GM19397 (cell line): ENCODE results near the gene DYNC2LI1.

ENCODE experiments used
- ATAC-seq: cut with Tn5 transposase; IDR thresholded peaks from one replicate; pipeline ENCODE4 v1.9.1; 2021; ENCODE audit warnings: mild to moderate bottlenecking, moderate library complexity; ENCODE audit not compliant: unreplicated experiment

Gene DYNC2LI1

DNA sequence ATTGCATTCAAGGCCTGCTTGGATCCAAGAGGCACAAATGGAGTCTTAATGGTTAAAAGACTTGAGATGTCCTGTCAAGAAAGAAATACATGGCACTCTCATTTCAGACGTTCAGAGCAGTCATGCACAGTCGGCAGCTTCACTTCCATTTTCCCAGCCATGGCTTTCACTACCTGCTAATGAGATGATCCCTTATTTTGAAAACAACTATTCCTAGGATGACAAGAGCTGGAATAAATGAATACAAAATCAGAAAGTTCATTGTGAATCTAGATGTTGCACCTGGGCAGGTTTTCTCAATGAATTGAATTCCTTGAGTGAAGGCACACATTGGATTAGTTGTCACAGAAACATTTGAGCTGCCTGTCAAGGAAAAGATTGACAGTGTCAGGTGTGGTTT, 39.1 kb downstream of the DYNC2LI1 start:
- no peak for ATAC-seq

DNA sequence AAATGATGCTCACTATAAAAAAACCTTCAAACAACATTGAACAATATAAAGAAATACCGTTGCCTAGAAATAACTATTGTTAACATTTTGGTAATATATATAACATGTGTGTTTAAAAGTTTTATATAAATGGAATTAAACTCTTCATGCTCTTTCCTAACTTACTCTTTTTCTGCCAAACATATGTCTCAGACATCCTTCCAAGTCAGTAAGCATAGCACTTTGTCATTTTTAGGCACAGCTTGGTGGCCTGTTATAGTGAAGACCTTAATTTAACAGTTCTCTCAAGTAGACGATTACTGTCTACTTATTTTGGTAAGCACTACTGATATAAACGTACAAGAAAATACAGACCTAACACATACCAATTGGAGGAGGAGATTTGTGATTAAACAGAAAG, 40.9 kb downstream of the DYNC2LI1 start:
- no peak for ATAC-seq

DNA sequence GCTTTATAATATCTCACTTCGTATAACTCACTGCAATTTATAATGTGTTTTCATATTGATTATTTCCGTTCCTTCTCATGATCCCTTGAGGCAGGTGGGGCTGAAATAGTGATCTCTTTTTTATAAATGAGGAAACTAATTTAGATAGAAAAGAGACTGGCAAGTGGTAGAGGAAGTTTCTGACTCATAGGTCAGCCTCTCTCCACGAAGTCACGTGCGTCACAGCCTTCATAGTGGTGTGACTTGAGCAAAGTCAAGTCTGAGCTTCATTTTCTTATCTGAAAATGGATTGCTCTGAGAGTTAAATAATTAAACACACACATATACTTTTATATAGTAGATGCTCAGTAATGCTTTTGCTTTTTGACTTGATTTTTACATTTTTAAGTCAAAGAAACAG, 44.9 kb downstream of the DYNC2LI1 start:
- ATAC-seq, result no peak

DNA sequence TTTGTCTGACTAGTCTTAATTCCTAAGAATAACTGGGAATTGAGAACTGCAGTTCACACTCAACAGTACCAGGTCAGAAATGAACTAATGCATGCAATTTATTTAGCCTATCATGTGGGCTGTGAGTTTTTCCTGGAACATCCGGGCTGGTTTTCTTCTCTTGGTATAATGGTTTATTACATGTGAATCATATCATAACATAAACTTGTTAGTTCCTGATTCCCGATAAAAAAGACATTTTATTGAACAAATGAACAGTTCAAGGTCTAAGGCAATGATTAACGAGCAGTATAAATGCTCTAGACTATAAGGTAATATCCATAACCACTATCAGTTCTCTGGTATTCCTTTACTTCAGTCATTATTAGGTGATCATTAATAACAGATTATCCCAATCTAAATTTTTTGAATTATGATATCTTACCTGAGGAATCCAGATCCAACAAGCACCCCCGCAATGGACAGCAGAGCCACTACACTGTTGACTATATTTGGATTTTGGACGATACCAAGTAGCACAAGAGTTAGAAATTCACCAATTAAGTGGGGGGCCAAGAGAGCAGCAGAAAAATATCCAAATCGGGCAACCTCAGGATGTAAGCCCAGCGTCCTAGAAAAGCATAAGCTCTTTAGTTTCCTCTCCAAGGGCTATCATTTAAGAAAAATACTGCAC, 45.8 kb downstream of the DYNC2LI1 start:
- no peak for ATAC-seq

DNA sequence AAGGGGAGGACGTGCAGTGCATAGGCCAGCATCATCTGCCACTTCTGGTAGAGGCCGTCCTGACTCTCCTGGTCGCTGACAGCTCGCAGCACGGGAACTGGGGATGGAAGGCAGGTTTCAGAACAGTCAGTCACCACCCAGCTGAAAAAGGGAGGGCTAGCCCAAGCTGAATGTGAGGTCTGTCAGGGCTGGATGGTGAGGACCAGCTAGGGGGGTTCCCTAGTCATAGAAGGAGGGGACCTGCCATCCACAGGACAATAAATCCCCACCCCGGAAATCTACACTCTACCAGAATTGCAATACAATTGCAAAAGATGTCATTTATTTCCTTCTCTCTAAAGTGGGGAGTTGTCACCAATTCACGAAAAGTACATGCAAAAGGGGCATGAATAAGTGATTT, 49.0 kb downstream of the DYNC2LI1 start:
- no peak for ATAC-seq

DNA sequence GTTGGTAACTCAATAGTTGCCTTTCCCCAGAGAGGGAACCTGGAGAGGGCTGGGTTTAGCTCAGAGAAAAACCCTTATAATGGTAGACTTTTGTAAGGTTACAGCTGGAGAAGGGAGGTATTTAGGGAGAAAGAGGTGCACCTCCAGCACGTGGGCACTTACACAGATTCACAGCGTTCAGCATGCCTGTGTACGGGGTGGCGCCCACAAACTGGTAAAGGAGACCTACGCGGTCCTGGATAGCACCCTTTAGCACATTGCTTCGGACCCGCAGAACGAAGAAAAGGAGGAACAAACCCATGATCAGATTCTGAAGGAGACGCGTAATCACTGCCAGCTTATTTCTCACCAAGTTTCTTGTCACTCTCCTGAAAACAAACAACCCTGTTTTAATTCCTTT, 49.9 kb downstream of the DYNC2LI1 start:
- no peak for ATAC-seq

DNA sequence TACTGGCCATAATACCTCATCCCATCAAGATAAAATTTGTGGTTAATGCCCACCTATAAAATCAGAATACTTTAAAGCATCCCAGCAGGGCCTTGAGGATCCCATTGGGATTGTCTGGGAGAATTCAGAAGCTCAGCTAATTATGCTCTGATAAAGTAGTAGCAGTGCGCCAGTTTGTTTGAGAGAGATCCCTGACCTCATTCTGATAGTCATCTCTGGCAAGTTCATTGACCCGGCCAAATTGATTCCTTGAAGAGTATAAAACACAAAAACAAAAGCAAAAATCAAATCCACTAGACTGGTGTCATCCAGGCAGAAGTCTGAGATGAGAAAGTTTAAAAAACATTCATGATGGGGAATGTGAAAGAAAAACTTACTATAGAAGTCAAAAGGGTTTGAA, 50.7 kb downstream of the DYNC2LI1 start:
- ATAC-seq, result no peak

DNA sequence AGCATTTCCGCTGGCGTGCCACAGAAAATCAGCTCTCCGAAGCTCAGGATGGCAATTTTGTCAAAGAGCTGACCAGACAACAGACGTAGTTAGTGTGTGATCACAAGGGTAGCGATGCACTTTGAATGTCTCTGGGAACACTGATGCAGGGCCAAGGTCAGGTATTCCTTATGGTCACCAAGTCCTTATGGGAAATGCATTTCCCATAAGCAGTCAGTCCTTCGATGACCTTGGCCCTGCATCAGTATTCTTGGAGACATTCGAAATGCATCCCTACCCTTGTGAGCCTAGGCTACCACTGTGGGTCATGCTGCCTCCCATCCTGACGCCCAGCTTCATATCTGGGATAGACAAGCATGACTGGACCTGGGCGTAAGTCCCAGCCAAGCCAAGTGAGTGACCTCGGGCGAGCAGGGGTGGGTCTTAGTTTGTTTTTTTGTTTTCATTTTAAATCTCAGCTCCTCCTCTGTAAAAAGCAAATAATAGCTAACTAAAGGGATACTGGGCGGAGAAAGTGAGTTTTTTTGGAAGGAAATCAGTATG, 51.2 kb downstream of the DYNC2LI1 start:
- no peak for ATAC-seq

DNA sequence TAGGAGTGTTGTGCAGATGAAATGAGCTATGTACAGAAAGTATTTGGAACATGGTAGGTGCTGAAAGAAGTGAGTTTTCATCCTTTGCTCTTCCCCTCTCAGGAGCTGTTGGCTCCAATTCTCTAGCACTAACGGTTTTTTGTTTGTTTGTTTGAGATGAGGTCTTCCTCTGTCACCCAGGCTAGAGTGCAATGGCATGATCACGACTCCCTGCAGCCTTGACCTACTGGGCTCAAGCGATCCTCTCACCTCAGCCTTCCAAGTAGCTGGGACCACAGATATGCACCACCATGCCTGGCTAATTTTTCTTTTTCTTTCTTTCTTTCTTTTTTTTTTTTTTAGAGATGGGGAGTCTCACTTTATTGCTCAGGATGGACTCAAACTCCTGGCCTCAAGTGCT, 52.0 kb downstream of the DYNC2LI1 start:
- no peak for ATAC-seq

DNA sequence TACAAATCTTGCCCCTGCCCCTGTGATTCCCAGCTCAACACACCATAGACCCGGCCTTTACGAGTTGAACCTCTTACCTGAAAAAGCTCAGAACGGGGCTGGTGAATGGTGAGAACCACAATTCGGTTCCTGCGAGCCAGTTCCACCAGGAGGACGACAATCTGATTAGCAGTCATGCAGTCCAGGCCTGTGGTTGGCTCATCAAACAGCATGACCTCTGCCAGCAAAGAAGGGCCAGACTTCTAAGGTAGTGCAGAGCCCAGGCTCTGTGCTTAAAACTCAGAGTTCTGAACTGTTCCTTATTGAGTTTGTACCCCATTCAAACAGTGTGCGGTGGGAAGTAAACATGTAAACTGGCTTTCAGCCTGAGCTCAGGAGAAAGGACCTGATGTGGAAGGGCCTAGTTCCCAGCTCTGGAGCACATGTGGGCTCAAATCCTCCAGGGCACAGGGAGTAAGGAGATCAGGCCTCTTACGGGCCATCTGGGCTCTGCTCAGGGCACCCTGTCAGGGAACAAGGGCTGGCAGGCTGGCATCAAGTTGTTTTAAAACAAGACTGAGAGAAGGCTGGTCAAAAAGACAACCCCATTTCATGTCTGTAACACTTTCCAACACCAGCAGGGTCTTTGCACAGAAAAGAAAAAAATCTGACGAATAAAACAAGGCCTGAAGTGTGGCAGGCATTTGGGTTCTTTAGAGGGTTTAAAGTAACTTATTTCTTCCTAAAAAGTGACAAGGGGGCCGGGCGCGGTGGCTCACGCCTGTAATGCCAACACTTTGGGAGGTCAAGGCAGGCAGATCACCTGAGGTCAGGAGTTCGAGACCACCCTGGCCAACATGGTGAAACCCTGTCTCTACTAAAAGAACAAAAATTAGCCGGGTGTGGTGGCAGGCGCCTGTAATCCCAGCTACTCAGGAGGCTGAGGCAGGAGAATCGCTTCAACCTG, 52.7 kb downstream of the DYNC2LI1 start:
- ATAC-seq, result no peak

DNA sequence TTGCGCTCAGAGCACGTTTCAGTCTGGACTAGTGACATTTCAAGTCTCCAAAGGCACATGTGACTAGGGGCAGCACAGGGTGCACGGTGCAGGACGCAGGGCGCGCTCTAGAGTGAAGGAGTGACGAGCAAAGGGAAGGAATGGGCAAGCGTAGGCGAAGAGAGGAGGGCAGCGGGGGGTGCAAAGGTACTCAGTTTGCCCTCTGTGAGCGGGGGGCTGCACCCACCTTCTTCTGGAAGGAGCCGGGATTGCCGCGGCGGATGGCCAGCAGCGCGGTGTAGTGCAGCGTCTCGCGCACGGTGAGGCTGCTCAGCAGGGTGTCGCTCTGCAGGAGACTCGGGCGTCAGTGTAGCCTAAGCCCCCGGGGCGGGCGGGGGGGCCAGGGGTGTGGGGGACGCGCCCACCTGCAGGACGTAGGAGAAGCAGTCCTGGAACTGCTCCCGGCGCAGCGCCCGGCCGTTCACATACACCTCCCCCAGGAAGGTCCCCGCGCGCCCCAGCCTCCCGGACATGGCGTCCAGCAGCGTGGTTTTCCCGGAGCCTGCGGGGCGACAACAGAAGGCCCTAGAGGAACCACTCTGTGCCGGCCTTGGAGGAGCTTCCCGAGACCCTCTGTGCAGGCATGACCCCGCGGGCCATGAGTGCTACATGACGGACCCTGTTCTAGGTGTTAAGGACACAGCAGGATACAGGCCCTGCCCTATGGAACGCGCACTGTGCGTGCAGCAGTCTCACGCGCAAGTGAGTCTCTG, 57.9 kb downstream of the DYNC2LI1 start:
- no peak for ATAC-seq

DNA sequence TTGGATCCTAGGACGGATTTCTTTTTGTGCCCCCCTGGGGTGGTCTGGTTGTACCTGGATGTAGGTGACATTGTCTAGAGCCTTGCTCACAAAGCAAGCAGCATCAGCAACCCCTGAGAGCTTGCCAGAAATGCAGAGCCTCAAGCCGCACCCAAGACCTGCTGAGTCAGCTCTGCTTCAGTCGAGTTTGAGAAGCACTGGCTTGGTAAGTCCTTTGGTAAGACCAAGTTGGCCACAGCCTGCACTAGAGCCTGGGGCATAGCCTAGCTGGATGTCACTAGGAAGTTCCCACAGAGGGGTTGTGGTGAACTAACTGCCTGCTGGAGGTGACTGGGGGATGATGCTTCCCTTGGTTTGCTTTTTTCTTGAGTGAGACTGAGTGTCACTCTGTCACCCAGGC, 58.6 kb downstream of the DYNC2LI1 start:
- no peak for ATAC-seq

DNA sequence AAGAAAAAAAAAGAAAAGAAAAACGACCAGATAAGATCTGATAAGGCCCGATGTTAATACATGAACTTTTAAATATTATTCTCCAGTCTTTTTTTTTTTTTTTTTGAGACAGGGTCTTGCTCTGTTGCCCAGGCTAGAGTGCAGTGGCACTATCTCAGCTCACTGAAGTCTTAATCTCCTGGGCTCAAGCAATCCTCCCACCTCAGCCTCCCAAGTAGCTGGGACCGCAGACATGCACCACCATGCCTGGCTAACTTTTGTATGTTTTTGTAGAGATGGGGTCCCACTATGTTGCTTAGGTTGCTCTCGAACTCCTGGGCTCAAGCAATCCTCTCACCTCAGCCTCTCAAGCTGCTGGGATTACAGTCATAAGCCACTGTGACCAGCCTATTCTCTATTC, 63.2 kb downstream of the DYNC2LI1 start:
- ATAC-seq, result no peak

DNA sequence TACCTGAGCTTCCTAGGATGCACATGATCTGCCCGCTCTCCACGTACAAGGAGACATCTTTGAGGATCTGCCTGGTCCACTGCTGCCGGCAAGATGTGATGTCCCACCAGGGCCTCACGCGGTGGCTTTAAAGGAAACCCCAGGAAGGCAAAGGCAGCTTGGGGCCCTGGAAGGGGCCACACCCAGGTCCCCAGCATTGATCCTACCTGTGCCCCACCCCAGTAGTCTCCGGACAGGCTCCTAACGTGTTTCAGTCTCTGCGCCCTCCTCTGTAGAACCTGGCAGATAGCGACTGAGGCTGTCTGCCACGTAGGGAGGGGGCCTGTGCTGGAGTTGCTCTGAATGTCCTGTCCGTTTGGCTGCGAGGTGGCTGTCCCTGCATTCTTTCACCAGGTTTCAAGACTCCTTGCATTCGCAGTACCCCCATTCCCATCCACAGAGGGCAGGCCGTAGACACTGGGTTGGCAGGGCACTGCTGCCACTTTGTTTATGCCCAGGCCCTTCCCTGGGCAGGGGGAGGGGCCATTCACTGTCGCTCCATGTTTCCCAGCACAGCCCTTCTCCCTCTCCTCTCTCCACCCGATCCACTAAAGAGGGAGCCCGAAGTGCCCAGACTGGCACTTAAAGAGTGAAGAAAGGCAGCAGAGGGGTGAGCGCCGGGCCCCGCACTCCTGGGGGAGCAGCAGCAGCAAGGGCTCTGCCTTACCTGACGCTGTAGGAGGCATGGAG, 64.2 kb downstream of the DYNC2LI1 start:
- no peak for ATAC-seq

DNA sequence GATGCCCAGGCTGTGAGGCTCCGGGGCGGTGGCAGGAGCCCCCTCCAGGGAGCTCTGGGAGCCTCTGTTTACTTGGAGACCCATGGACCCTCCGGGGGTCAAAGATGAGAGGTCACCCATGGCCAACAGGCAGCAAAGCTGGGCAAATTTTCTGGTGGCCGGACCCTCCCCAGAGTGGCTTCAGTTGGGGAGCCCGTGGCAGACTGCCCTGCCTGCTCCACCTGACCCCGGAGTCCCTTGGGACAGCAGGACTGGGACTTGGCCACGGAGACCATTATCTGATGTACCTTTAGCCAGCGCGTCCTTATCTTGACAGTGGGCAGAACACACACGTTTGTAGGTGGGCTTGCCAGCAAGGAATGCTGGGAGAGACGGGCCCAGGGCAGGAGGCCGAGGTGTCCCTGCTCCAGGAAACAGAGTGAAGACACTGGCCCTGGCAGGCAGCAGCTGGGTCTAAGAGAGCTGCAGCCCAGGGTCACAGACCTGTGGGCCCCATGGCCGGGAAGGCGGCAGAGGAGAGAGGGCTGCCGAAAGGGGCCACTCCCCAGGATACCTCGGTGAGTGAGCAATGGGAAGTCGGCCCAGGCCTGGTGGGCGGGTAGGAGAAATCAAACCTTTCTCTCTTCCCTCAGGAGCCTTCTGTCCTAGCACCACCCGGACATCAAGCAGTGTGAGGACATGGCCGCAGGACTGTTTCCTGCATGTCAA, 64.9 kb downstream of the DYNC2LI1 start, which contains the start of the genes ABCG5 and ABCG8:
Gene ABCG5 (minus strand): TSS at position 280 of the 708 bp plus-strand sequence. CDS start 160 bp downstream, at position 120.
Gene ABCG8 (plus strand): TSS at position 412 of the 708 bp plus-strand sequence. CDS start 83 bp downstream, at position 495.
- no peak for ATAC-seq

DNA sequence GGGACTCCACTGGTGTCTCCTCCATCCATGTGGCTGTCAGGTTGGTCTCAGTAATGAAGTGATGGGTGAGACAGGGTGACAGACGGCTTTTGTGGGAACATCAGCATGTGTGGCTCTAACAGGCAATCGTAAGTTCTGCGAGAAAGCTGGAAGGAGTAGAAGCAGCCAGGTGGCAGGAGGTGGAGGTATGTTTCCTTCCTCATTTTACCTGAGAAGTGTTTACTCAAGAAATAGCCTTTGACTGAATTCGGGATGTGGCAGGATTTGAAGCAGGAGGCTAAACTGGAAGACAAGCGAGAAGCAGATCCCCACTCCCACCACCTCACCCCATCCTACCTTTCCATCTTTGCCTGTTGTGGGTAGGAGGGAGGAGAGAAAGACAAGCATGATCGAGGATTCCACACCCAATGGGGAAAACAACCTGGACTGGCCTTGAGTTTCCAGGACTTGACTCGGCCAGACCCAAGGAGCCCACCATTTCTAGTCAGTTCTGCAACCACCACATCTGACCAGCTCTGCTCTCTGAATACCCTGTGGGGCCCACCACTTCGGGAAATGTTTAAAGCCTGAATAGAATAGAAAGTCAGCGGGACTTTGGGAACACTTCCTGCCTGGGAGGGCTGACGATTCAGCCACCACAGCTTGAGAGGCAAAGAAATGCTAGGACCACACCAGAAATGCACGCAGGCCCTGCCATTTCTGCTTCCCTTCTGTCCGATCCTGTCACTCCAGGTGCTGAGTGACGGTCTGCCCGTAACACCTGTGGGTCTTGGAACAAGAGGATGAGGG, 66.1 kb downstream of the DYNC2LI1 start:
- ATAC-seq, result no peak

DNA sequence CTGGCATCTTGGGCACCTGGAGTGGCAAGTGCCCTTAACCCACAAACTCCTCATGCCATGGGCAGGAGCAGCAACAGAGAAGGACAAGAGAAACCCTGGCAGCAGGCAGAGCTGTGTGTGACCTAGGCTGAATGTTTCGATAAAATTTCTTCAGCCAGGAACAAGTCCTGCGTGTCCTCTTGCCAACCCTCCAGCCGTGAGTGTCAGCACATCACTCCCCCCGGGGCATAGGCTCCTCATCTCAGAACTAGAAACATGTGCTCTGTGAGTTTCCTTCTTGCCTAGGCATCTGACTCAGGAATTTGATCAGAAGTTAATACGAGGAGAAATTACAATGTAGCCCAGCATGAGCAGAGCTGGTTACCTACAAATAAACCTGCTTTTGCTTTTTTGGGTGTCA, 67.1 kb downstream of the DYNC2LI1 start:
- ATAC-seq, result no peak

DNA sequence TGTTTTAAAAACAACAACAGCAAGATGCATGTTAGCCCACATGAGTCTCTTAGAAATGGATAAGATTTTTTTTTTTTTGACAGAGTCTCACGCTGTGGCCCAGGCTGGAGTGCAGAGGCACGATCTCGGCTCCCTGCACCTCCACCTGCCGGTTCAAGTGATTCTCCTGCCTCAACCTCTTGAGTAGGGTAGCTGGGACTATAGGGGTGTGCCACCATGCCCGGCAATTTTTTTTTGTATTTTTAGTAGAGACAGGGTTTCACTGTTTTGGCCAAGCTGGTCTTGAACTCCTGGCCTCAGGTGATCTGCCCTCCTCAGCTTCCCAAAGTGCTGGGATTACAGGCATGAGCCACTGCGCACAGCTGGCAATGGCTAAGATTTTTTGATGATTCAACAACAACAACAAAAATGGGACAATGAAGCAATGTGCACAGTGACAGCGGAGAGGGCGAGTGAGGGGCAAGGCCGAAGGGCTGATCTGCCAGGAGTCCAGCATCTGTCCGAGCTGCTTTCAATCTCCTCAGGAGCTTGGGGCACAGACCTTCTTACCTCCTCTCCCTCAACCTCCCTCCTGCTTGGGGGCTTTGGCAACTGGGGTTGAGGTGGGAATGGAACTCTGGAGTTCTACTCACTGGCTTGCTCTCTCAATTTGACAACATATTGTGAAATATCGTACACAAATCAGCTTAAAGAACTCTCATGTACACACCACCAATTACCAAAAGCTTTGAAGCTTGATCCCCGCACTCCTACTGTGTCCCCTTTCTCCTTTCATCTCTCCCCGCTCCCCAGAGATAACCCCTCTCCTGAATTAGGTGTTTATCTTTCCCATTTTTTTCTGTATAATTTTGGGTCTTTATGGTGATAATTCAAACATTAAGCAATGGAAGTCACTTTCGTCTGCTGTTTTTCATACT, 68.4 kb downstream of the DYNC2LI1 start:
- ATAC-seq, result no peak
